Lower lobe of right lung (tissue), 2 donors: ENCODE data around the gene NPEPL1. TPM values are rescaled to one million over a fixed set of nuclear protein-coding genes. Genes with fewer than 3 reads are reported as not detected.

Source experiments
- ATAC-seq, 2 donors: fragments of 200-7000 bp; cut with Tn5 transposase; one replicate each; pipeline ENCODE4 v1.9.1; 2020 to 2022; ENCODE audit warnings: mild to moderate bottlenecking in 2 of 2, moderate library complexity in 2 of 2
- DNase-seq: peaks from one replicate; pipeline ENCODE4 v3.0.0-alpha.2; 2020
- H3K27ac ChIP-seq: fragments of 200-600 bp; one replicate; pipeline ENCODE4 v1.8.0; 2022
- H3K27me3 ChIP-seq: fragments of 200-600 bp; one replicate; pipeline ENCODE4 v1.8.0; 2022; ENCODE audit warnings: low read depth
- H3K36me3 ChIP-seq: fragments of 200-600 bp; one replicate; pipeline ENCODE4 v1.8.0; 2022; ENCODE audit warnings: mild to moderate bottlenecking
- H3K4me1 ChIP-seq: fragments of 200-600 bp; one replicate; pipeline ENCODE4 v1.8.0; 2022
- H3K4me3 ChIP-seq: fragments of 200-600 bp; one replicate; pipeline ENCODE4 v1.8.0; 2022; ENCODE audit warnings: mild to moderate bottlenecking
- H3K9me3 ChIP-seq: fragments of 200-600 bp; one replicate; pipeline ENCODE4 v1.8.0; 2022
- intact Hi-C: fragments of 100-400 bp; cut with DNase I; formaldehyde crosslinking; loops from one replicate; pipeline ENCODE4 v1.11.0; 2022
- total RNA-seq: library from RNA; stranded (reverse); fragmentation: NEBNext Ultra II Directional; extraction: Animal tissue kit (Norgen Biotek cat#: 25700); gene quantifications from one replicate; pipeline ENCODE4 v1.2.1, GENCODE V29; 2021
- TF ChIP-seq, protein P1 (sequence below): fragments of 200-600 bp; IDR thresholded peaks from one replicate; pipeline ENCODE4 v1.8.0; 2022; ENCODE audit warnings: antibody characterized with exemption, mild to moderate bottlenecking
- donor health status: DM: no; HTN: yes; CAD: no; lungs with severe emphysema.

NPEPL1 gene
- total RNA-seq, 1 donor from 2014 or later = 40.6 TPM

DNA sequence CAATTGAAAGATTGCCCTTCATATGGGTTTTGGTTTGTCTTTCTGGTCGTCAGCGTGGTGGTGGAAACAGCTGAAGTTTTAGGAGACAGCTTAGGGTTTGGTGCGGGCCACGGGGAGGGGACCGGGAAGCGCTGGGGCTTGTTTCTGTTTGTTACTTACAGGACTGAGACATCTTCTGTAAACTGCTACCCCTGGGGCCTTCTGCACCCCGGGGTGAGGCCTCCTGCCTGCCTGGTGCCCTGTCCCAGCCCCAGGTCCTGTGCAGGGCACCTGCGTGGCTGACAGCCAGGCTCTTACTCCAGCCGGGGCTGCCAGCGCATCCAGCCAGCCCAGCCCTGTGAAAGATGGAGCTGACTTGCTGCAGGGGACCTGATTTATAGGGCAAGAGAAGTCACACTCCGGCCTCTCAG lies 22.8 kb downstream of the NPEPL1 start:
- TF ChIP-seq, protein P1, sequence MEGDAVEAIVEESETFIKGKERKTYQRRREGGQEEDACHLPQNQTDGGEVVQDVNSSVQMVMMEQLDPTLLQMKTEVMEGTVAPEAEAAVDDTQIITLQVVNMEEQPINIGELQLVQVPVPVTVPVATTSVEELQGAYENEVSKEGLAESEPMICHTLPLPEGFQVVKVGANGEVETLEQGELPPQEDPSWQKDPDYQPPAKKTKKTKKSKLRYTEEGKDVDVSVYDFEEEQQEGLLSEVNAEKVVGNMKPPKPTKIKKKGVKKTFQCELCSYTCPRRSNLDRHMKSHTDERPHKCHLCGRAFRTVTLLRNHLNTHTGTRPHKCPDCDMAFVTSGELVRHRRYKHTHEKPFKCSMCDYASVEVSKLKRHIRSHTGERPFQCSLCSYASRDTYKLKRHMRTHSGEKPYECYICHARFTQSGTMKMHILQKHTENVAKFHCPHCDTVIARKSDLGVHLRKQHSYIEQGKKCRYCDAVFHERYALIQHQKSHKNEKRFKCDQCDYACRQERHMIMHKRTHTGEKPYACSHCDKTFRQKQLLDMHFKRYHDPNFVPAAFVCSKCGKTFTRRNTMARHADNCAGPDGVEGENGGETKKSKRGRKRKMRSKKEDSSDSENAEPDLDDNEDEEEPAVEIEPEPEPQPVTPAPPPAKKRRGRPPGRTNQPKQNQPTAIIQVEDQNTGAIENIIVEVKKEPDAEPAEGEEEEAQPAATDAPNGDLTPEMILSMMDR = no peak
- DNase-seq (no peak), ATAC-seq (no peak)
- intact Hi-C loops = no loop called here
- H3K27ac ChIP-seq = no peak overlapping the region
- H3K27me3 ChIP-seq = no peaks in the 10 kb centered on the region
- H3K9me3 ChIP-seq = no peaks in the 10 kb centered on the region
- H3K4me3 ChIP-seq = no peak overlapping the region
- H3K4me1 ChIP-seq = no peaks in the 10 kb centered on the region
- H3K36me3 ChIP-seq = peaks cover 17% of the 10 kb centered on the region

DNA sequence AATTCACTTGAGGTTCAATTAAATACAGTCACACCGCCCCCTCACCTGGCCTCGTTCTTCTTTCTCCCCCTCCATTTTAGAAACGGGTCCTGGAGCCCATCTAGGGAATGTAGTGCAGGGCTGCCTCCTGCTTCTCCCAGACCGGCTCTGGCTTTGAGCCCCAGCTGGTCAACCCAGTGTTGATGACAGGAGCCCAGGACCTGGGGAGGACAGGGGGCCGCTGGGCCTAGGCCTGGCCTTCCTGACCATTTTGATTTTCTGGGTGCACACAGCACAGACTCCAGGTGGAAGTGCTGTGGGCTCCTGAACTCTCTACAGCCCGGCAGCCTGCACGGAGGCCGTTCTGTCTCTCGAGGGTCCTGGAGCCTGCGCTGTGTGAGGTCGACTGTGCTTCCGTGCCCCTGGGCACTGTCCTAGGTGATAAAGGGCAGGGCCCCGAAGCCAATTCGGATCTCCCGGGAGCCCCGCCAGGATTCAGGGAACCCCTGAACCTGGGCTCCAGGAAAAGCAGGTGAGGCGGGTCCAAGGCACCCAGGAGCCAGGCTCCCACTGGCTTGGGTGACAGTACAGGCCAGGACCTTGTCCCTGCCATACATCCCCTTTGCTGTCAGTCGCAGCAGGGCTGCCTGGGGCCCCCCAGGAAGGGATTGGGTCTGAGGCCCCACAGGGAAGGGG lies 23.3 kb downstream of the NPEPL1 start:
- Histone ChIP-seq H3K27me3 (no peaks in the 10 kb centered on the region), H3K9me3 (no peaks in the 10 kb centered on the region), H3K4me1 (no peaks in the 10 kb centered on the region), H3K27ac (no peak overlapping the region), H3K4me3 (no peak overlapping the region), H3K36me3 (peaks cover 17% of the 10 kb centered on the region)
- TF ChIP-seq, protein P1 = no peak
- ATAC-seq = no peak
- intact Hi-C loops = no loop called here
- no peak for DNase-seq

DNA sequence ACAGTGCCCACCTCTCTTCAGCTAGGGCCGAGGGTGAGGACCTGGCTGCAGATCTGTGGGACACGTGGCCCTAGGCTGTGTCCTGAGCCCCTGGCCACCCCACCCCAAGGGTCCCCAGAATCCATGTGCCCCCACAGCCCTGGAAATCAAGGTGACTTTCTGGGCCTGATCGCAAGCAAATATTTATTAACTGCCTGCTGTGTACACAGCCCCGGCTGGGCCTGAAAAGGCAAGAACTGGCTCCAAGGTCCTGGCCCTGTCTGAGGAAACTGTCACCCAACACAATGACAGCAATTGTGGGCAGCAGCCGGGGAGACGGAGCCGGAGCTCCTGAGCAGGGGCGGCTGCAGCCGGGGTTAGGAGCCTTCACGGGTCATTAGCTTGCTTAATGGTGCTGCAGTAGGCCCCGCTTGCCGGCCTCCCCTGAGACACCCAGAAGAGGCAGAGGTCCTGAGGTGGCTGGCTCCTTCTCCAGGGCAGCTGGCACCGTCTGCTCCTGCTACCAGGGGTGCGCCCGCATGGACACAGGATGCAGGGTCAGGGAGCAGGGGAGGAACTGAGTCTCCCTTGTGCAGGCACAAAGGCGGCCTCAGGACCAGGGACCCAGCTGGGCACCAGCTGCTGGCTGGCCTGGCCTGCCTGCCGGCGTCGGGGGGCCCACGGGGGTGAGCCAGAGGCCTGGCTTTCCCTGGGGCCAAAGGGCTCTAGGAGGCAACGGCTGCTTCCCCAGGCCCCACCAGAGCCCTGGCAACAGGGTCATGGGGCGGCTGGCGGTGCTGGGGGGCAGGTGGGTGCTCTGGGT lies 24.1 kb downstream of the NPEPL1 start:
- no peak for DNase-seq

DNA sequence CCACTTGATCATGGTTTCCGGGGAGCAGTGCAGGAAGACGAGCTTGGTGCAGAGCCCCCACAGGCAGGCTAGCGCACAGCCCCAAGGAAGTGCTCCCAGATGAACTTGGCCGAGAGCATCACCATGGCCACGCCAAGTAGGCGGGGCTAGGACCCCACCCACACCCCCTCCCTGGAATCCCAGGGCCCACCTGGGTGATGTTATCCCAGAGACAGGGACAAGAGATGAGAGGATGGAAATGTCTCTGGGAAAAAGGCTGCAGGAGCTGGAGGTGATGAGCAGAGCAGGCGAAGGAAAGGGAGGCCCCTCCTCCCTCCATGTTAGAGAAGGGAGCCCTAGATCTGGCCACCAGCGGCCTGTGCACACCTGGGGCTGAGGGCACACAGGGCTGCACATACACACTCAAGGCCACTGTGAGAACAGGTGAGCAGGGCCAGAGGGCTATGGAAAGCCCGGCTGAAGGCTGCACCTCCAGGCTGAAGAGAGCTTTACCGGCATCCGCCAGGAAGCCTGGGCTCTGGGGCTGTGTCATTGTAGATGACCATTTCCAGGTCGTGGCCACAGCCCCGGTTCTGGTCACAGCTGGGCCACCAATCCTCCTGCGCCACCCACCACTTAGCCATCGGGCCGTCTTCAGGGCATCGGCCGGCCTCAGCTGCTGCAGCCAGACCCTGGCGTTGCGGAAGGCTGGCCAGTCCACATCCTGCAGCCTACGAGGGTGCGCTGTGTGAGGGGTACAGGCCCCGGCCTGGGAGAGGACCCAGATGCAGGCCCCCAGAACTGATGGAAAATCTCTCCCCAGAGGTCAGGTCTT lies 24.9 kb downstream of the NPEPL1 start:
- Histone ChIP-seq H3K4me3 (no peak overlapping the region), H3K9me3 (no peaks in the 10 kb centered on the region), H3K4me1 (no peaks in the 10 kb centered on the region), H3K27me3 (peaks cover 6% of the 10 kb centered on the region), H3K36me3 (peaks cover 17% of the 10 kb centered on the region), H3K27ac (no peak overlapping the region)
- TF ChIP-seq, protein P1 = no peak
- intact Hi-C loops = no loop called here
- no peak for ATAC-seq
- DNase-seq = no peak

More for the DNA sequence above, 24.1 kb downstream of the NPEPL1 start:
- no peaks in the 10 kb centered on the region for H3K9me3 ChIP-seq
- TF ChIP-seq, protein P1 = no peak
- no peaks in the 10 kb centered on the region for H3K4me1 ChIP-seq
- peaks cover 17% of the 10 kb centered on the region for H3K36me3 ChIP-seq
- intact Hi-C loops = no loop called here
- no peak for ATAC-seq
- no peak overlapping the region for H3K27ac ChIP-seq
- peaks cover under 1% of the 10 kb centered on the region for H3K27me3 ChIP-seq
- H3K4me3 ChIP-seq = no peak overlapping the region

DNA sequence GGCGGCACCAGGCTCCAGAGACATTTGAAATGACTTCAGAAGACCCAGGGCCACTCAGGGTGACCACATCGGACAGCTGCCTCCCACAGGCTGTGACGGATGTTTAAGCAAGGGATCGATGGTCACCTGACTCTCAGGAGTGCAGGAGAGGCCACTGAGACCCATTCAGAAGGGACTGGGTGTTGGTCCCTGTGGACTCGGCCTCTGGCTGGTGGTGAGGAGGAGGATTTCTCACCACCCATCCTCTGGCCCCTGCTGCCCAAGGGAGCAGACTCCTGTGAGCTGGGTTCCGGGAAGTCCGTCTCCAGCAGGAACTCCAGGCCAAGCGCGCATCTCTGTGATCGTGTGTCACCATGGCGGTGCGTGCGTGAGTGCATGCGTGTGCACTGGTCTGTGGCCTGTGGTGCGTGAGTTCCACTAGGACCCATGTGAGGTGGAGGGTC lies 25.5 kb downstream of the NPEPL1 start:
- intact Hi-C loops = no loop called here
- Histone ChIP-seq H3K9me3 (no peaks in the 10 kb centered on the region), H3K27me3 (peaks cover 6% of the 10 kb centered on the region), H3K36me3 (peaks cover 12% of the 10 kb centered on the region), H3K4me1 (no peaks in the 10 kb centered on the region), H3K27ac (no peak overlapping the region), H3K4me3 (no peak overlapping the region)
- TF ChIP-seq, protein P1 = no peak
- no peak for ATAC-seq
- DNase-seq = no peak
